ENCODE measurements around the gene LRRC26. TPM values are rescaled to one million over a fixed set of nuclear protein-coding genes. Genes with fewer than 3 reads are reported as not detected.

The LRRC26 gene
- total RNA-seq, 1 donor: not detected

DNA sequence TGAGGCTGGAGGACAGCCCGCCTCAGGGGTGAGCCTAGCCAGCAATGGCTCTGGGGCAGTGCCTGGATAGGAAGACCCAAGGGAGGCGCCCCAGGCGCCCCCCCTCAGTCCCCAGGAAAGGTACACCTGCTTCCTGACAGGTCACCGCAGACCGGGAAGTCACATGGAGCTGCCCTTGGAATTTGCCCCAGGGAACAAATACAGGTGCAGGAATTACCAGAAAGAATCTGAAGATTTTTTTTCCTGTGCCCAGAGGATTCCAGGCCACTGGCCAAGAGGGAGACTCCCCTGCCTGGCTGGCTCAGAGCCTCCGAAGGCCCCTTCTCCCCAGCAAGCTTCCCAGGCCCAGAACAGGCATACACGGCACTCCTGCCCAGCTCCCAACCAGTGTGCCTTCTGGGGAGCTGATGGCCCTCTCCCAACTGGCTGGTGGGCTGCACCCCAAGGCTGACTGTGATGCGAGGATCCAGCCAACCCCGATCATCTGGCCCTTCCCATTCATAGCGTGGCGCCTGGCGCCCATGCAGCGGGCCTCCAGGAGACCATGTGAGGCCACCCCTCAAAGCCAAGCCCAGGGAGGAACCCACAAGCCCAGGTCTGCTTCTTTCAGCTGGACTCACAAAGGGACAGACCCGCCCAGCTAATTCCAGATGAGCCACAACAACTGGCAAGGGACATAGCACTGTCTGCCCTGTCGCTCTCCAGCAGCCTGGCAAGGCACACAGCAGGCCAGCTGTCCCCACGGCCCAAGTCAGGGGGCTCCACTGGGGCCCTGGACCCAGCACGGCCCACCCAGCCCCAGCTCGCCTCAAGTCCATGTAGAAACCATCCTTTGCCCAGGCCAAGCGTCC lies 28.4 kb upstream of the LRRC26 start:
- no peak overlapping the region for H3K4me3 ChIP-seq (ENCODE audit: low read depth, low read length)
- no peak for DNase-seq (ENCODE audit: low read depth)
- TF ChIP-seq, protein P1, sequence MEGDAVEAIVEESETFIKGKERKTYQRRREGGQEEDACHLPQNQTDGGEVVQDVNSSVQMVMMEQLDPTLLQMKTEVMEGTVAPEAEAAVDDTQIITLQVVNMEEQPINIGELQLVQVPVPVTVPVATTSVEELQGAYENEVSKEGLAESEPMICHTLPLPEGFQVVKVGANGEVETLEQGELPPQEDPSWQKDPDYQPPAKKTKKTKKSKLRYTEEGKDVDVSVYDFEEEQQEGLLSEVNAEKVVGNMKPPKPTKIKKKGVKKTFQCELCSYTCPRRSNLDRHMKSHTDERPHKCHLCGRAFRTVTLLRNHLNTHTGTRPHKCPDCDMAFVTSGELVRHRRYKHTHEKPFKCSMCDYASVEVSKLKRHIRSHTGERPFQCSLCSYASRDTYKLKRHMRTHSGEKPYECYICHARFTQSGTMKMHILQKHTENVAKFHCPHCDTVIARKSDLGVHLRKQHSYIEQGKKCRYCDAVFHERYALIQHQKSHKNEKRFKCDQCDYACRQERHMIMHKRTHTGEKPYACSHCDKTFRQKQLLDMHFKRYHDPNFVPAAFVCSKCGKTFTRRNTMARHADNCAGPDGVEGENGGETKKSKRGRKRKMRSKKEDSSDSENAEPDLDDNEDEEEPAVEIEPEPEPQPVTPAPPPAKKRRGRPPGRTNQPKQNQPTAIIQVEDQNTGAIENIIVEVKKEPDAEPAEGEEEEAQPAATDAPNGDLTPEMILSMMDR (IDR thresholded peaks at IDR 0.05; ENCODE audit: insufficient read depth, low read depth, low read length): no peak

DNA sequence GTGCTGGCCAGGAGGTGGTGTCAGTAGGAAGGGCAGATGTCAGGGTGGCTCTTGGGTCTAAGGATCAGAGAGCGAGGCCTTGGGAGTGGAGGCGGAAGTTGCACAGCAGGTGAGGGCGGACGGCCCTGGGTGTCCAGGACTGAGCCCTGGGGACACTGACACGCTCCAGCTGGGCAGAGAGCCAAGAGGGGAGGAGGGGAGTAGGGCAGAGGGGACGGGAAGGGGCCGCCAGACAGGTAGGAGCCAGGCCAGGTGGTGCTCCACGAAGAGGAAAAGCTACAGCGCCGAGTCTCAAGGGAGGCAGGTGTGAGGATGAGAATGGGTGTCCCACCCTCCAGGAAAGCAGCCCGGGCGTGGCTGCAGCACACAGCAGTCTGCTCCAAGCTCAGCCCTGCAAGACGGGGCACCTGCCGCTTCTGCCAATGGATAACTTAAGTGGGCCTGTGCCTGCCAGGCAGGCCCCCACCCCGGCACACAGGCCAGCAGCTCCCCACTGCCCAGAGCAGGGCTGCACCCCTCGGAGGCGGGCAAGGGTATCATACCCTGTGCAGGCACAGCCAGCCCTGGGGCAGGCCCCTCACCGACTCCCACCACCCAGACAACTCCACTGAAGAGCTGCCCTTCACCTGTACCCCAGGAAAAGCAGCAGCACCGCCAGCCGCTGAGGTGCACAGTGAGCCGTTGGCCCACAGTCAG lies 25.8 kb upstream of the LRRC26 start:
- H3K4me3 ChIP-seq (ENCODE audit: low read depth, low read length): no peak overlapping the region
- TF ChIP-seq, protein P1 (IDR thresholded peaks at IDR 0.05; ENCODE audit: insufficient read depth, low read depth, low read length): no peak
- no peak for DNase-seq (ENCODE audit: low read depth)

DNA sequence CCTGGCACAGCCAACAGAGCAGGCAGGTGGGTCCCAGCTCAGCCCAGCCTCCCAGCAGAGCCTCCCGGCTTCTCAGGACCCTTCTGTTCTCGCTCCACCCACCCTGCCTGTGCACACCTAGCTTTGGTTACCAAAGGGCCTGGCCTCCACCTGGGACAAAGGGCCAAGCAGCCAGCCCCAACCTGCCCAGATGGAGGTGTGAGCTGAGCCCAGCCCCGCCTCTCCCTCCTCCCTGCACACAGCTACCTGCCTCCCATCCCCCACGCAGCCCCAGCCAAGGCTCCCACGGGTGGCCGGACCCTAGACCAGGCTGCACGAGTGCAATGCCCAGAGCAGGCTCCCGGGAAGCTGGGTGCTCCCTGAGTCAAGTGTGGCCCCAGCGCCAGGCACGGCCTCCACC lies 25.1 kb upstream of the LRRC26 start:
- TF ChIP-seq, protein P1 (IDR thresholded peaks at IDR 0.05; ENCODE audit: insufficient read depth, low read depth, low read length): no peak
- H3K4me3 ChIP-seq (ENCODE audit: low read depth, low read length): no peak overlapping the region
- DNase-seq (ENCODE audit: low read depth): no peak

DNA sequence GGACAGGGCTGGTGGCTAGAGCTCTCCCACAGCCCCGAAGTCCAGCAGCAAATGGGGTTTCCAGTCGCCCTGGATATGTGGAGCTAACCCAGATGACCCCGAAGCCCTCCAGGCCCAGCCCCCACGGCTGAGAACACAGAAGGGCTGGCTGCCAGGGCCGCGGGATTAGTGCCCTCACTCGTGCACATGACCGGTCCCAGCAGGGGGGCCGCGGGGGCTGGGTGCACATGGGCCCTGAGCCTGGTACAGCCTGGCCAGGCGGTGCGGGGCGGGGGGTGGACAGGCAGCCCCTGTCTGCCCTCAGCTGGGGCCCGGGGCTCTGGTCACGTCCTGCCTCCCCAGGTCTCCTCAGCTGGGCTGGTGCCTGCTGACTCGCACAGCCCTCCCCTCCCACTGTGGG lies 24.5 kb upstream of the LRRC26 start:
- H3K4me3 ChIP-seq (ENCODE audit: low read depth, low read length): no peak overlapping the region
- DNase-seq (ENCODE audit: low read depth): no peak
- TF ChIP-seq, protein P1 (IDR thresholded peaks at IDR 0.05; ENCODE audit: insufficient read depth, low read depth, low read length): no peak

DNA sequence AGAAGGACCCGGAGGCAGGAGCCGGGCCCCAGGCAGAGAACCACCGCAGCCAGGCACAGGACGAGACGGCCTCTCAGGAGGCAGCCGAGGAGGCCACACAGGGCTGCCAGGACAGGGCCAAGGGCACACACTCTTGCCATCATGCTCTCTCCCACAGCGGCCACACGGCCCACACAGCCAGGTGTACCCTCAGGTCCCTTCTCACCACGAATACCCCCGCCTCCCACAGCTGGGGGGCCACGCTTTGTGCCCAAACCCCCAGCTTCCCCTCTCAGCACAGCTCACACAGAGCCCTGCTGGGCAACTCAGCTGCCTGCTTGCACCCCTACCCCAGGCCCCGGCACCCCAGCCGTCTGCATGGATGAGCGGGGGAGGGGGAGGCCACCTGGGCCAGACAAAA lies 23.9 kb upstream of the LRRC26 start:
- TF ChIP-seq, protein P1 (IDR thresholded peaks at IDR 0.05; ENCODE audit: insufficient read depth, low read depth, low read length): no peak
- DNase-seq (ENCODE audit: low read depth): no peak
- no peak overlapping the region for H3K4me3 ChIP-seq (ENCODE audit: low read depth, low read length)

DNA sequence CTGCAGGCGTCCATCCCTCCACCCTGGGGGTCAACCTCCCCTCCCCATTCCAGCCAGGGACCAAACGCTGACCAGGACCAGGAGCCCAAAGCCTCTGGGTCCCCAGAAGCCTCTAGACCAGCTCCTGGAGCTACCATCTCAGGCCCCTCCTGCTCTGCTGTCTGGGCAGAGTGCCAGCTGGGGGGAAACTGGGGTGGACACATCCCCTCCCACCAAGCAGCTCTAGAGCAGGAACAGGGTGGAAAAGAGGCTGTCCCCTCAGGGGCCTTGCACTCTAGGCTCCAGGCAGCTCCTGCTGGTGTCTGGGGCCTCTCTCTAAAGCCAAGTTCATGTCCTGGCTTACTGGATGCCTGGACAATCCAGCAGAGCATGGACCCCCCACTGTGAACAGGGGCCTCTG lies 23.0 kb upstream of the LRRC26 start:
- TF ChIP-seq, protein P1 (IDR thresholded peaks at IDR 0.05; ENCODE audit: insufficient read depth, low read depth, low read length): no peak
- no peak for DNase-seq (ENCODE audit: low read depth)
- H3K4me3 ChIP-seq (ENCODE audit: low read depth, low read length): no peak overlapping the region

Data from fibroblast of villous mesenchyme (primary cell).